GM23338 (cell line): Measurements from ENCODE around the gene POLDIP2. TPM values are rescaled to one million over a fixed set of nuclear protein-coding genes. Genes with fewer than 3 reads are reported as not detected.

ENCODE experiments used
- ATAC-seq: fragments of 200-7000 bp; cut with Tn5 transposase; 3 replicates; pipeline ENCODE4 v1.9.1; 2020
- DNase-seq: peaks from one replicate; pipeline ENCODE4 v3.0.0-alpha.2; 2015; ENCODE audit warnings: low spot score
- H2AFZ ChIP-seq: fragments of 200-600 bp; sonication (generic); 2 replicates; pipeline ENCODE4 v1.8.0; 2016; ENCODE audit warnings: antibody characterized with exemption, mild to moderate bottlenecking, moderate library complexity
- H3F3A ChIP-seq: fragments of 200-600 bp; sonication (generic); replicated peaks from 2 replicates; pipeline ENCODE4 v1.8.0; 2017; ENCODE audit warnings: antibody characterized with exemption, mixed run types, low read depth
- H3K27ac ChIP-seq: fragments of 200-600 bp; sonication (generic); 2 replicates; pipeline ENCODE4 v1.6.1; 2016; ENCODE audit warnings: low read depth
- H3K27me3 ChIP-seq: fragments of 200-600 bp; sonication (generic); 2 replicates; pipeline ENCODE4 v1.8.0; 2016; ENCODE audit warnings: mild to moderate bottlenecking, mixed run types, moderate library complexity; ENCODE audit not compliant: insufficient read depth
- H3K36me3 ChIP-seq: fragments of 200-600 bp; sonication (generic); 2 replicates; pipeline ENCODE4 v1.8.0; 2016; ENCODE audit warnings: mild to moderate bottlenecking; ENCODE audit not compliant: insufficient read depth
- H3K4me1 ChIP-seq: fragments of 200-600 bp; sonication (generic); 2 replicates; pipeline ENCODE4 v1.8.0; 2016; ENCODE audit warnings: mild to moderate bottlenecking, moderate library complexity; ENCODE audit not compliant: insufficient read depth
- H3K4me2 ChIP-seq: fragments of 200-600 bp; sonication (generic); 2 replicates; pipeline ENCODE4 v1.7.1; 2017; ENCODE audit warnings: mixed run types
- H3K4me3 ChIP-seq: fragments of 200-600 bp; sonication (generic); 2 replicates; pipeline ENCODE4 v1.6.1; 2016; ENCODE audit warnings: mixed run types
- H3K79me2 ChIP-seq: fragments of 200-600 bp; sonication (generic); replicated peaks from 2 replicates; pipeline ENCODE4 v1.8.0; 2017; ENCODE audit warnings: mild to moderate bottlenecking; ENCODE audit not compliant: insufficient read depth
- H3K9me2 ChIP-seq: fragments of 200-600 bp; sonication (generic); 2 replicates; pipeline ENCODE4 v1.8.0; 2017; ENCODE audit not compliant: insufficient read depth
- H4K20me1 ChIP-seq: fragments of 200-600 bp; sonication (generic); replicated peaks from 2 replicates; pipeline ENCODE4 v1.8.0; 2017; ENCODE audit warnings: mild to moderate bottlenecking; ENCODE audit not compliant: insufficient read depth
- H3K27ac Mint-ChIP-seq: 2 replicates; pipeline ENCODE4 v1.8.0; 2020; ENCODE audit warnings: inconsistent platforms, mild to moderate bottlenecking, moderate library complexity, mixed read lengths
- H3K27me3 Mint-ChIP-seq: 3 replicates; pipeline ENCODE4 v1.8.0; 2022; ENCODE audit warnings: low read depth, mild to moderate bottlenecking, moderate library complexity, mixed read lengths, inconsistent platforms; ENCODE audit not compliant: insufficient read depth, poor library complexity
- H3K36me3 Mint-ChIP-seq: 3 replicates; pipeline ENCODE4 v1.8.0; 2021; ENCODE audit warnings: low read depth, mild to moderate bottlenecking, inconsistent platforms, moderate library complexity, mixed read lengths
- H3K4me1 Mint-ChIP-seq: 3 replicates; pipeline ENCODE4 v1.8.0; 2020; ENCODE audit warnings: mild to moderate bottlenecking, inconsistent platforms, mixed read lengths
- H3K4me3 Mint-ChIP-seq: 3 replicates; pipeline ENCODE4 v1.8.0; 2021; ENCODE audit warnings: moderate library complexity, mild to moderate bottlenecking, inconsistent platforms, mixed read lengths
- H3K9me3 Mint-ChIP-seq: 3 replicates; pipeline ENCODE4 v1.8.0; 2020; ENCODE audit warnings: moderate library complexity, mild to moderate bottlenecking, inconsistent platforms, mixed read lengths
- EZH2phosphoT487 ChIP-seq: fragments of 200-600 bp; sonication (generic); IDR thresholded peaks from one replicate; pipeline ENCODE4 v1.8.1; 2018; ENCODE audit warnings: antibody characterized with exemption; ENCODE audit not compliant: unreplicated experiment
- JUNB ChIP-seq: IDR thresholded peaks from one replicate; pipeline ENCODE4 v1.6.1; 2016; ENCODE audit warnings: antibody characterized with exemption; ENCODE audit not compliant: unreplicated experiment
- POLR2AphosphoS5 ChIP-seq: IDR thresholded peaks from 2 replicates; pipeline ENCODE4 v1.6.1; 2016; ENCODE audit warnings: antibody characterized with exemption, low read depth
- REST ChIP-seq: IDR thresholded peaks from one replicate; pipeline ENCODE4 v1.6.1; 2018; ENCODE audit warnings: antibody characterized with exemption; ENCODE audit not compliant: unreplicated experiment
- ZNF114 ChIP-seq: fragments of 250-450 bp; sonication (Bioruptor Pico); IDR thresholded peaks from 2 replicates; pipeline ENCODE4 v1.5.0; 2020; ENCODE audit warnings: mild to moderate bottlenecking, moderate library complexity
- polyA plus RNA-seq: library from polyadenylated mRNA; unstranded; fragments of >200 nt; fragmentation: Nextera tagmentation; extraction: Ambion mirVana; gene quantifications from 2 replicates; pipeline ENCODE4 v1.2.1, GENCODE V29; 2016
- total RNA-seq: library from RNA; depleted of rRNA; stranded (reverse); fragments of >200 nt; shearing (Covaris generic); gene quantifications from 2 replicates; pipeline ENCODE4 v1.2.3, GENCODE V29; 2014

Gene POLDIP2
- total and polyA plus RNA-seq, 2 experiments from 2014 or later = 45.7 to 77.1 TPM

GRCh38 chr17:28317099-28317965, 40.0 kb downstream of the POLDIP2 start:
- Histone ChIP-seq H3K4me2 (peak overlapping the region; percentile 94), H3K79me2 (peaks cover 32% of the 10 kb centered on the region), H3K27ac (no peak overlapping the region), H4K20me1 (peaks cover 23% of the 10 kb centered on the region), H3K4me1 (peaks cover 31% of the 10 kb centered on the region), H3K27me3 (no peaks in the 10 kb centered on the region), H3K9me2 (no peaks in the 10 kb centered on the region), H3K36me3 (no peaks in the 10 kb centered on the region), H3F3A (peaks cover 5% of the 10 kb centered on the region; the same call in 1 of the 2 replicates), H2AFZ (peak overlapping the region; percentile 19; the same call in 1 of the 2 replicates), H3K4me3 (peak overlapping the region; percentile 80)
- ATAC-seq (no peak; the same call in 2 of the 3 replicates), DNase-seq (no peak)
- Mint-ChIP-seq H3K4me3 (peak overlapping the region; percentile 83), H3K27me3 (peaks cover 16% of the 10 kb centered on the region), H3K4me1 (peaks cover 39% of the 10 kb centered on the region), H3K36me3 (peaks cover 21% of the 10 kb centered on the region), H3K27ac (no peak overlapping the region), H3K9me3 (no peaks in the 10 kb centered on the region; the same call in 2 of the 3 replicates)
- TF ChIP-seq POLR2AphosphoS5 = no peak

- no peak for ATAC-seq
Observed at GRCh38 chr17:28315846-28316705, 41.3 kb downstream of the POLDIP2 start.

GRCh38 chr17:28313841-28314240, 43.5 kb downstream of the POLDIP2 start:
- no peak overlapping the region for H3K4me2 ChIP-seq
- H3K4me1 Mint-ChIP-seq = peaks cover 17% of the 10 kb centered on the region
- no peaks in the 10 kb centered on the region for H4K20me1 ChIP-seq
- H3F3A ChIP-seq = no peaks in the 10 kb centered on the region
- H3K27me3 ChIP-seq = no peaks in the 10 kb centered on the region
- no peak overlapping the region for H3K27ac ChIP-seq
- H3K4me3 Mint-ChIP-seq = no peak overlapping the region
- no peaks in the 10 kb centered on the region for H3K36me3 ChIP-seq
- H3K9me3 Mint-ChIP-seq = no peaks in the 10 kb centered on the region; the same call in 2 of the 3 replicates
- H2AFZ ChIP-seq = no peak overlapping the region
- H3K27ac Mint-ChIP-seq = no peak overlapping the region
- no peaks in the 10 kb centered on the region for H3K9me2 ChIP-seq
- no peaks in the 10 kb centered on the region; the same call in 2 of the 3 replicates for H3K36me3 Mint-ChIP-seq
- H3K27me3 Mint-ChIP-seq = peaks cover 11% of the 10 kb centered on the region
- no peak for ATAC-seq
- no peak overlapping the region for H3K4me3 ChIP-seq
- H3K4me1 ChIP-seq = peaks cover 9% of the 10 kb centered on the region
- H3K79me2 ChIP-seq = no peaks in the 10 kb centered on the region
- DNase-seq = no peak
- TF ChIP-seq JUNB (no peak), REST (no peak)

More at GRCh38 chr17:28315846-28316705, 41.3 kb downstream of the POLDIP2 start:
- peaks cover 22% of the 10 kb centered on the region for H3K4me1 ChIP-seq
- no peak for DNase-seq
- H3F3A ChIP-seq = 0 out of 2 replicates have a peak, but pooled peaks cover 5% of the 10 kb centered on the region
- H3K27ac ChIP-seq = no peak overlapping the region
- peaks cover 12% of the 10 kb centered on the region for H4K20me1 ChIP-seq
- no peaks in the 10 kb centered on the region for H3K27me3 ChIP-seq
- no peaks in the 10 kb centered on the region for H3K36me3 ChIP-seq
- no peak for TF ChIP-seq ZNF114
- TF ChIP-seq EZH2phosphoT487 = no peak
- no peak overlapping the region for H3K4me3 ChIP-seq
- H3K36me3 Mint-ChIP-seq = peaks cover 12% of the 10 kb centered on the region
- no peak overlapping the region for H3K4me2 ChIP-seq
- H3K27me3 Mint-ChIP-seq = peaks cover 15% of the 10 kb centered on the region
- no peak overlapping the region; the same call in 2 of the 3 replicates for H3K4me3 Mint-ChIP-seq
- no peaks in the 10 kb centered on the region; the same call in 2 of the 3 replicates for H3K9me3 Mint-ChIP-seq
- H2AFZ ChIP-seq = no peak overlapping the region
- H3K79me2 ChIP-seq = peaks cover 20% of the 10 kb centered on the region
- no peaks in the 10 kb centered on the region for H3K9me2 ChIP-seq
- no peak overlapping the region for H3K27ac Mint-ChIP-seq
- H3K4me1 Mint-ChIP-seq = peaks cover 29% of the 10 kb centered on the region
